Measurements from ENCODE around the gene ADRA2C.

Gene ADRA2C

GRCh38 chr4:3735196-3735595 is 31.0 kb upstream of the ADRA2C start:
- no peak for DNase-seq

GRCh38 chr4:3736290-3736689 is 29.9 kb upstream of the ADRA2C start:
- DNase-seq, result no peak

- no peak for DNase-seq
Measured at GRCh38 chr4:3736806-3737205, 29.4 kb upstream of the ADRA2C start.

GRCh38 chr4:3739577-3739976 is 26.6 kb upstream of the ADRA2C start:
- DNase-seq, result no peak

GRCh38 chr4:3740256-3740655 is 25.9 kb upstream of the ADRA2C start:
- DNase-seq, result no peak

- DNase-seq, result no peak
Measured at GRCh38 chr4:3741217-3742011, 24.8 kb upstream of the ADRA2C start.

- no peak for DNase-seq
Measured at GRCh38 chr4:3742610-3743009, 23.6 kb upstream of the ADRA2C start.

GRCh38 chr4:3744232-3744631 is 22.0 kb upstream of the ADRA2C start:
- no peak for DNase-seq

GRCh38 chr4:3744901-3745300 is 21.3 kb upstream of the ADRA2C start:
- no peak for DNase-seq

- DNase-seq, result no peak
Measured at GRCh38 chr4:3745886-3746656, 20.1 kb upstream of the ADRA2C start.

GRCh38 chr4:3746701-3747580 is 19.2 kb upstream of the ADRA2C start:
- no peak for DNase-seq

- DNase-seq, result no peak
Measured at GRCh38 chr4:3747581-3747904, 18.6 kb upstream of the ADRA2C start.

- DNase-seq, result no peak
Measured at GRCh38 chr4:3748136-3748898, 17.9 kb upstream of the ADRA2C start.

GRCh38 chr4:3749081-3749480 is 17.1 kb upstream of the ADRA2C start:
- DNase-seq, result no peak

GRCh38 chr4:3750334-3750733 is 15.9 kb upstream of the ADRA2C start:
- DNase-seq, result no peak

- DNase-seq, result no peak
Measured at GRCh38 chr4:3752022-3752421, 14.2 kb upstream of the ADRA2C start.

GRCh38 chr4:3753726-3754412 is 12.3 kb upstream of the ADRA2C start:
- DNase-seq, result no peak

- DNase-seq, result no peak
Measured at GRCh38 chr4:3756343-3757059, 9.7 kb upstream of the ADRA2C start.

- DNase-seq, result no peak
Measured at GRCh38 chr4:3759236-3759635, 6.9 kb upstream of the ADRA2C start.

- DNase-seq, result no peak
Measured at GRCh38 chr4:3760346-3760745, 5.8 kb upstream of the ADRA2C start.

- DNase-seq, result no peak
Measured at GRCh38 chr4:3760841-3761240, 5.3 kb upstream of the ADRA2C start.

Measured in GDM1 (cell line).